ENCODE results near the gene RRP8.

Gene RRP8

DNA sequence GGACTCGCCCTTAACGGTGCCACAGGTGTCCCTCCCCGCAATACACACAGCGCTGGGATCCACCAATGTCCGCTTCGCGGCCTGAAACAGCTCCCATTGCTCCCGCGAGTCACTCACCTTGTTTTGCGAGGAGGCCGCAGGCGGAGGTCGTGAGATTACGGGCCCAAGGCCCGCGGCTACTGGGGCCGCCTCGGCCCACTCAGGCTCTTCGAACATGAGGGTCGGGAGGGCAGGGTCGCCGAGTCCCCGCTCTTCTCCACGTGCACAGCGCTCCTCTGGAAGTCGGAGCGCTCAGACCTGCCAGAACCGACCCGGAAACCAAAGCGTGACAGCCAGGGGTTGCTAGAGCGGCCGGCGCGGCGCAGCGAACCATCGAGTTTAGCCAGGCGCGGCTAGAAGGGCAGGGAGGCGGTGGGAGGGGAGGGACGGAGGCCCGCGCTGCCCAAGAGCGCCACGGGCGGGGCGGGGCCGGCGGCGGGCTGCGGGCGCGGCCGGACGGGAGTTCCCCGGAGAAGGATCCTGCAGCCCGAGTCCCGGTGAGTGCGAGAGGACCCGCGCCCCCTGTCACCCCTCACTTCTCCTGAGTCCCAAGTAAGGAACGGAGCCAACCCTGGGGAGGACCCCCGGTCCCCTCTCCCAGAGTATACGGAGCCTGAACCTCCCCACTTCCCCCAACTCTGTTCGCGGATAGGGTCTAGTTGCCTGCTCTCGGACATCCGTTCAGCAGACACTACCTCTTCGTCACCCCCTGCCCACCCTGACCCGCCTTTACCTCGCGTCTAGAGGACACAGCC is at the start of gene RRP8, which contains the start of gene ILK:
Gene RRP8, minus strand, starts transcription at position 330 of the 794 bp plus-strand sequence. Its CDS starts 114 bp downstream, at position 216.
Gene ILK, plus strand, starts transcription at position 488 of the 794 bp plus-strand sequence. CDS start 498 bp downstream, outside the sequence.
- peak; percentile 95 for DNase-seq

DNA sequence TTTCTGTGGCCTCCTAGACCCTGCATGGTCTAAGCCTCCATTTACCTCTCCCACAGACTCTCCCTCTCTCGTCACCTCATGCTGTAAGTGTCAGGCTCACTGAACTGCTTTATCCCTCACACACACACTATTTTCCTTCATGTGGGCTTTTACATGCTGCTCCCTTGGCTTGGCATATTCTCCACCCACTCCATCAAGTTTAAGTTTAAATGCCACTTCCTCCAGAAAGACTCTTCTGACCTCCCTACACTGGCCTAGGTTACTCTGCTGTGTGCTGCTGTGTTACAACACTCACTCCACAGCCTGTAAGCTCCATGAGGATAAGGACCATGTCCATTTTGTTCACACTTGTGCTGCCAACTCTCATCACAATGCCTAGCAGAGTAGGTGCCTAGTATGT is 49.7 kb upstream of the RRP8 start:
- DNase-seq, result no peak

DNA sequence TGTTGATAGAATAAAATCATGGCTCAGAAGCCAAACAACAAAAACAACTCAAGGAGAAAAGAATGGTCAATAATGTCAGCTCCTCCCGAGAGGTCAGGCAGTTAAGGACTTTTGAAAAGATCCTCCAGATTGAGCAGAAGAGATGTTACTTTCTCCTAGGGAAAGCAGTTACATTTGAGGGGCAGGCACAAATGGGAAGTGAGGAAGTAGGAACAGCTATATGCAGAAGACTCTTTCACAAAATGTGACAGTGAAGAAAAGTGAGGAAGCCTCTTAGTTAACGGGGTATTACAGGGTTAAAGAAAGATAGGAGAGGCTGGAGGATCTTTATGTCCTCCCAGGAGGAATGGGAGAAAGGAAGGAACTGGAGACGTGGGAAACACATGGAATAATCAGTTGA is 48.8 kb upstream of the RRP8 start:
- DNase-seq, result no peak

GRCh38 chr11:6650980-6651379 is 47.6 kb upstream of the RRP8 start:
- DNase-seq, result no peak

- no peak for DNase-seq
These were observed 46.7 kb upstream of the RRP8 start for GRCh38 chr11:6650104-6650503.

DNA sequence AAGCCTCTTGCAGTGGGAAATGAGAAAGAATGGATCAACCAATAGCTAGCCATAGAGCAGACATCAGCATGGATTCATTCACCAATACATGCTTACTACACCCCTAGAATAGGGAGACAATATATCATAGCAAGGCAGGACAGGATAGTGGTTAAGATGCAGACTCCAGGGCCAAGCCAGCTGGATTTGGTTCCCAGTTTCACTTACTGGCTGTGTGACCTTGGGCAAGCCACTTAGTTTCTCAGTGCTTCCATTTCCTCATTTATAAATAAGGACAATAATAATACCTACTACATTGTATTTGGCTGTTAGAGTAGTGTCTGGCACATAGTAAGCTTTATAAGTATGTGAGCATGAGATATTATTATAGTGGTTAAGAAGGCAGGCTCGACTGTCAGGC is 45.1 kb upstream of the RRP8 start:
- DNase-seq, result no peak

GRCh38 chr11:6647836-6648235 is 44.4 kb upstream of the RRP8 start:
- no peak for DNase-seq

GRCh38 chr11:6646918-6647679 is 43.7 kb upstream of the RRP8 start:
- peak; percentile 33 for DNase-seq

DNA sequence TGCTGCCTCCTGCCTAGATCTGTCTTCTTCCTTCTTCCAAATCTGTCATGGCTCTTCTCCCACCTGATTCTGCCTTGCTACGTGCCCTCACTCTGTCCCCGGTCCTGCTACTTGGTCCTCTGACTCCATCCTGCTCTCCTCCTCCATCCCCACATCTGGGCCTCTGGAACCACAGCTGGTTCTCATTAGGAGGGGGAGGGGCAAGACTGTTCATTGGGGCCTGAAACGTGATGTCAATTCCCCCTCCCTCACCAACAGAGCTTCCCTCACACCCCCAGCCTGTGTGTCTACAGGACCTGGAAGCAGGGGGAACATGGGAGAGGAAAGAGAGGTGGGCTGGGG is 43.1 kb upstream of the RRP8 start:
- no peak for DNase-seq

DNA sequence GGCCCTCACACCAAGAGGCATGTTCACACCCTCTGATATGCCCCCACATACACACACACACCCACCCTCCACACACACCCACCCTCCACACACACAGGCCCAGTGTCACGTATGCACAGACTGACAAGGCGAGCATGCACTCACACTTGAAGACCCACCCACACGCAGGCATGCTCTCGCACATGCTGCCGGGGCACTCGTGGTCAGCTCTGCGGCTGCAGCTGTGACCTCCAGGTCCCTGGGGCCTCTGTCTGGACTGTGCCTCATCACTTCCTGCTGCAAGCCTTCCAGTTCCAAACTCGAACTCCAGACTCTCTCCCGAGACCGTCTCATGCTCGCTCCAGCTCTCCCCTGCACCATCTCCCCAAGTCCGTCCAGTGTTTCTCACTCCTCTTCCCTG is 42.7 kb upstream of the RRP8 start:
- DNase-seq, result no peak

DNA sequence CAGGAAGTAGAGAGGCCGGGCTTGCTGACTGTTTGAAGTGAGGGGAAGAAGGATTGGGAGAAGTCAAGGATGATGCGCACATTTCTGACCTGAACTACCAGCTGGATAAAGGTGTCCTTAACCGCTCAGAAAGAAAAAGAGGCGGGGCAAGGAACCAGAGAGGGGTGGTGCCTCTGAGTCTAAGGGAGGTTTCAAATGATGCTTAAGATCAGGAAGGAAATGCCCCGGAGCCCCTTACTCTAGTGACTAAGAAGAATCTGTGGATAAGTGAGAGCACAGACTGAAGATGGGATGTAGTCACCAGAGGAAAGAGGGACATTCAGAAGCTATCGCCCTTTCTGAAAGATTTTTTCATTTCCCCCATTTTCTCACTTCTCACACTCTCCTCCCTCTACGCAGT is 39.5 kb upstream of the RRP8 start:
- no peak for DNase-seq

DNA sequence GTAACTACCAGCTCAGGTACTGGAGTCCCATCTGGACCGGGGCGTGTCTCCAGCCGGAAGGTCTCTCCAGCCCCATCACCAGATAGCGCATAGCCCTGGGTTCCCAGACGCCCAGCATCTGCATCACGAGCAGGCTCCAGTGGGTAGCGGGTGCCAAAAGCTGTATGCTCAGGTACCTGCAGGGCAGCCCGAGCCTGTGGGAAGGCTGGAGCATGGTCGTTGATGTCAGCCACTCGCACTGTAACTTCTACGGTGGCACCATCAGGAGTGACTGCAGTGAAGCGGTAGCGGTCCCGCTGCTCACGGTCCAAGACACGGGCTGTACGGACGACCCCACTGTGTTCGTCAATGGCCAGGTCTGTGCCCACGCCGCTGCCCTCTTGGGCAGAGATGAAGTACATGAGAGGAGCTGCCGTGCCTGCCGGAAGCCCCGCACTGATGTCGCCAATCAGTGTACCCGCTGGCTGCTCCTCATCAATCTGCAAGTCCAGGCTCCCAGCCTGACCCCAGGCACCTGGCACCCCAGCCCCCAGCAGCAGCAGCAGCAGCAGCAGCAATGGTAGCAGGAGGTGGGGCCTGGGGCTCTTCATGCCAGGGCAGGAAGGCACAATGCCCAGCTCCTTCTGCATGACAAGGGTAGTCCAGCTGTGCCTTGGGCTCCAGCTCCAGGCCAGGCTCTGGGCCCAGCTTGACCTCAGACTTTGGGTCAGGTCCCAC is 37.7 kb upstream of the RRP8 start:
- no peak for DNase-seq

- DNase-seq, result no peak
These were observed 36.9 kb upstream of the RRP8 start for GRCh38 chr11:6640036-6640984.

DNA sequence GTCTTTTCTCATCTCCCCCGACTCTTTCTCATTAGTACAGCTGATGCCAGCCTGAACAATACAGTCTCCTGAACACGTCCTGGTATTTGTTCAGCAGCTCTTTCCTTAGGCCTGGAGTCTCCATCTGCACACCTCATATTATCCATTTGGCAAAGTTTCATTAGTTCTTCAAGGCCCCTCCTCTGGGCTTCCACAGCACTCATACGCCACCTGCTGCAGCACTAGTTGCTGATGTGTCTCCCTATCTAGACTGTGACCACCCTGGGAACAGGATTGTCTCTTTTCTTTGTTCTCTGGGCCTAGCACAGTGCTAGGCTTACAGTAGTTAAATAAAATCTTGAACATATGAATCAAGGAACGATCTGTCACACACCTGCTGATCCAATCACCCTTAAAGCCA is 35.0 kb upstream of the RRP8 start:
- DNase-seq, result peak; percentile 15

DNA sequence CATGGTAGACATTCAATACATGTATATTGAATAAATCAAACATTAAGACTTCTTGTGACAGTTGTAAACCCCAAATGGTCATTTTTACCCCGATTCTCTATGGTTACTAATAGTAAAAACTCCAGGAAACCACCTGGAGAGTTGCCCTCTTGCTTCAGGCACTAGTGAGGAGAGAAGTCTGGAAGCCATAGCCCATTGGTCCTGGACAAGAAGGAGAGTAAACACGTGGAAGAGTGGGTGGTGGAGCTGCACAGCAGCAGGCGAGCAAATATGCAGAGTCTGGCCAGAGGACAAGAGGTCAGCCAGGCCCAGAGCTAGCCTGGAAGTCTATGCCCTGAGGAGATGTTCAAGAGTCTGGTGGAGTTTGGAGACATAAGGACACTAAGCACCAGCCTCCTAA is 34.5 kb upstream of the RRP8 start:
- DNase-seq, result no peak

DNA sequence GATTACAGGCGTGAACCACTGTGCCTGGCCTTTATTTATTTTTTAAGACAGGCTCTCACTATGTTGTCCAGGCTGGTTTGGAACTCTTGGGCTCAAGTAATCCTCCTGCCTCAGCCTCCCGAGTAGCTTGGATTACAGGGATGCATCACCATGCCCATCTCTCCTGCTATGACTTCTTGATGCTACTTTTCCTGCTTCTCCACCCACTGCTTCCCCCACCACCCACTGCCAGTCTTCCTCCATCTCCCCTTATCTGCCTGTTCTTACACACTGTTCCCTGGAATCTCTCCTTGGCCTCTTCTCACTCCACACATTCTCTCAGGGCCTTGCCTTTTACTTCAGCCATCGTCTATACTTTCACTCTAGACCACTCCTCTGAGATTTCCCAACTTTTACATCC is 33.1 kb upstream of the RRP8 start:
- DNase-seq, result no peak

- DNase-seq, result peak; percentile 57
These were observed 31.9 kb upstream of the RRP8 start for GRCh38 chr11:6635082-6635932.

DNA sequence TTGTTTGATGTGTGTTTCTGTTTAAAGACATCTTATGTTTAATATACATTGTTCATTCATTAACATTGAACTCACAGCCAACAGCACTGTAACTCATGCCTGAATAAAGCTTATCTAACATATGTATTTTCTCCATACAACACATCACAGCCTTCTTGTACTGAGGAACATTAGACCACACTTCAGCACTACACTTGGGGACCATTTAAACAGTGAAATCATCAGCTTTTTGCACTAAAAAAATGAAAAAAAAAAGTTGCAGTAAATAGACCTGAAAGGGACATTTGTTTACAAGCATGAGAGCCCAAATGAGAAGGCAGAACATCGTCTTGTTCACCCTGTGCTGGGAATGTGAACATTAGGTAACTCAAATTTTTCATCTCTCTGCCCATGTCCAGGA is 31.1 kb upstream of the RRP8 start:
- no peak for DNase-seq

DNA sequence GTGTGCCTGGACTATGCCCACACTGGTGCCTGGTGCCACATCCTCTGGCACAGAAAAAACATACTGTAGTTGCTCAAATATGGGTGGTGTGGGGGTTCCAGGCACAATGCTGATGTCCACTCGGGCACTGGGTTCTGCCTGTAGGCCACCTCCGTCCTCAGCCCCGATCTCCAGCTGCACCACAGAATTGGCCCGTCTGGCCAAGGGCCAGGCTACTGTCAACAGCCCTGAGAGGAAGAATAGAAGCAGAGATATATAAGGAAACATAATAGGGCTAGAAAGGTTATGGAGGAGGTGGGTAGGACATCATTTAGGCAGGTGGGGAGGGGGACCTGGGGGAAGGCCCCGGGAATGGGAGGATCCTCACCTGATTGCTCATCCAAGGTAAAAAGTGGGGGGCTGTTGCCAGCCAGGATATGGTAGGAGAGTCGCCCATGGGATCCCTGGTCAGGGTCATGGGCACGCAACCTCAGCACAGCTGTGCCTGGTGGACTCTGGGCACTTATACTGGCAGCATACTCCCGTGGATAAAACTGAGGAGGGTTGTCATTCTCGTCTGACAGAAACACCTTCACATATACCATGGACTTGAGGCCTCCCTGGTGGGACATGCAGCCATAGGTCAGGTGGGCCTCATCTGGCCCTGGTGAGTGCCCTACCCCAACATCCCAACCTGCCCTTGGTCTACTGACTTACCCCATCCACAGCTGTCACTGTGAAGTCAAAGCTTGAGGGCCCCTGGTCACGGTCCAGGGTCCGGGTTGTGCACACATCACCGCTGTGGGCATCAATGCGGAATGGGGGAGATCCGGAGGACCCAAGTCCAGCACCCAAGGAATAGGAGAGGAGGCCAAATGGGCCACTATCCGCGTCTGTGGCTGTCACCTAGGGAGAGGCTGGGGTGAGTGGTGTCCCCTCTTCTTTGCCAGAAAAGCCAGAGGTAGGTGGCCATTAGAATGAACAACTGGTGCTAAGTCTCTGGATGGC is 30.3 kb upstream of the RRP8 start:
- no peak for DNase-seq

Measured in hematopoietic multipotent progenitor cell treated with erythropoietin and hydrocortisone succinate and interleukin-3 and kit ligand, for 6 days (in vitro differentiated cells).